Testis (tissue), 3 donors: ENCODE results near the gene PTPRT. TPM values are rescaled to one million over a fixed set of nuclear protein-coding genes. Genes with fewer than 3 reads are reported as not detected.

ENCODE experiments used
- DNase-seq: peaks from one replicate; pipeline ENCODE4 v3.0.0-alpha.2; 2019
- H3K27ac ChIP-seq, 2 donors: fragments of 200-600 bp; sonication (generic); one replicate each; pipeline ENCODE4 v1.5.1; 2019
- H3K27me3 ChIP-seq: fragments of 200-600 bp; sonication (generic); one replicate; pipeline ENCODE4 v1.5.1; 2019
- H3K36me3 ChIP-seq: fragments of 200-600 bp; sonication (generic); one replicate; pipeline ENCODE4 v1.5.1; 2017; ENCODE audit warnings: low read depth; ENCODE audit errors: missing control alignments
- H3K4me1 ChIP-seq: fragments of 200-600 bp; sonication (generic); one replicate; pipeline ENCODE4 v1.5.1; 2019
- H3K4me3 ChIP-seq, 2 donors: fragments of 200-600 bp; sonication (generic); one replicate each; pipeline ENCODE4 v1.5.1; 2017 to 2019
- H3K9me3 ChIP-seq: fragments of 200-600 bp; sonication (generic); one replicate; pipeline ENCODE4 v1.5.1; 2017
- CTCF ChIP-seq, 3 experiments: fragments of 450-650 bp in 2 of 3; fragments of 200-600 bp in 1 of 3; sonication (generic) in 1 of 3; IDR thresholded peaks; one replicate each; pipeline ENCODE4 v1.5.1; 2016 to 2019; ENCODE audit warnings: antibody characterized with exemption in 3 of 3, mild to moderate bottlenecking in 2 of 3, moderate library complexity in 1 of 3
- POLR2A ChIP-seq: fragments of 450-650 bp; IDR thresholded peaks from one replicate; pipeline ENCODE4 v1.6.1; 2017; ENCODE audit warnings: antibody characterized with exemption, mild to moderate bottlenecking, moderate library complexity
- WGBS, 2 donors: methylation state at CpG; one replicate each; pipeline ENCODE4 v1.1.5; 2018; 5-methylcytosine and 5-hydroxymethylcytosine counted together
- intact Hi-C: fragments of 100-400 bp; cut with DNase I; formaldehyde crosslinking; loops from one replicate; pipeline ENCODE4 v1.15.1; 2023; ENCODE audit warnings: low total_unique reads
- polyA plus RNA-seq: library from polyadenylated mRNA; stranded (reverse); fragments of 350-450 nt; fragmentation: Illumina TruSeq; extraction: RNeasy Lipid Tissue Mini Kit (QIAGEN cat#74804); gene quantifications from one replicate; pipeline ENCODE4 v1.2.3, GENCODE V29; 2014; ENCODE audit warnings: low read depth, low replicate concordance; ENCODE audit not compliant: insufficient read depth
- total RNA-seq, 2 donors: library from RNA; depleted of rRNA; stranded (reverse); fragments of >200 nt; gene quantifications; one replicate each; pipeline ENCODE4 v1.2.3, GENCODE V29; 2016

The PTPRT gene
- total and polyA plus RNA-seq, 3 donors from 2014 or later, result 2.3 to 2.5 (median 2.3) TPM

- no peaks in the 10 kb centered on the region for H3K36me3 ChIP-seq
- no peak overlapping the region for H3K4me3 ChIP-seq
- no peaks in the 10 kb centered on the region for H3K9me3 ChIP-seq
- intact Hi-C loops, result no loop called here
- 81 to 84% methylated on average over 6 to 9 of the region's 9 CpGs for WGBS, 2 donors
- no peaks in the 10 kb centered on the region for H3K27me3 ChIP-seq
- TF ChIP-seq CTCF (IDR thresholded peaks at IDR 0.05), result no peak
- TF ChIP-seq POLR2A, result no peak
- H3K4me1 ChIP-seq, result peaks cover 2% of the 10 kb centered on the region
- no peak overlapping the region for H3K27ac ChIP-seq
- no peak for DNase-seq
Measured at GRCh38 chr20:43194137-43194536, 4.4 kb upstream of the PTPRT start.

GRCh38 chr20:43193443-43193842 lies 3.7 kb upstream of the PTPRT start:
- H3K4me1 ChIP-seq, result peaks cover 9% of the 10 kb centered on the region
- no peak for DNase-seq
- H3K9me3 ChIP-seq, result no peaks in the 10 kb centered on the region
- H3K27me3 ChIP-seq, result no peaks in the 10 kb centered on the region
- intact Hi-C loops, result no loop called here
- no peak overlapping the region for H3K27ac ChIP-seq
- H3K4me3 ChIP-seq, result no peak overlapping the region
- TF ChIP-seq POLR2A, result no peak
- 89 to 92% methylated on average over 3 of the region's 3 CpGs for WGBS, 2 donors
- no peaks in the 10 kb centered on the region for H3K36me3 ChIP-seq

GRCh38 chr20:43191946-43192863 lies 2.5 kb upstream of the PTPRT start:
- 44 to 48% methylated on average over 12 of the region's 12 CpGs for WGBS, 2 donors
- peak; percentile 52 for DNase-seq

GRCh38 chr20:43191143-43191542 lies 1.4 kb upstream of the PTPRT start:
- Histone ChIP-seq H3K27me3 (no peaks in the 10 kb centered on the region), H3K4me3 (no peak overlapping the region), H3K36me3 (no peaks in the 10 kb centered on the region), H3K4me1 (peaks cover 15% of the 10 kb centered on the region), H3K9me3 (no peaks in the 10 kb centered on the region), H3K27ac (no peak overlapping the region)
- TF ChIP-seq CTCF (IDR thresholded peaks at IDR 0.05), result no peak
- TF ChIP-seq POLR2A, result no peak
- intact Hi-C loops, result no loop called here
- WGBS, 2 donors, result 62 to 70% methylated on average over 5 of the region's 5 CpGs
- no peak for DNase-seq

More at GRCh38 chr20:43191946-43192863, 2.5 kb upstream of the PTPRT start:
- intact Hi-C loops, result no loop called here
- Histone ChIP-seq H3K9me3 (no peaks in the 10 kb centered on the region), H3K4me1 (peaks cover 15% of the 10 kb centered on the region), H3K36me3 (no peaks in the 10 kb centered on the region), H3K4me3 (no peak overlapping the region), H3K27ac (no peak overlapping the region), H3K27me3 (no peaks in the 10 kb centered on the region)
- TF ChIP-seq POLR2A, result no peak
- peak in 2 of 3 experiments; percentile 29 to 40 for TF ChIP-seq CTCF (IDR thresholded peaks at IDR 0.05)

GRCh38 chr20:43190332-43190953 lies 737 bp upstream of the PTPRT start:
- no peak for DNase-seq
- peaks cover 15% of the 10 kb centered on the region for H3K4me1 ChIP-seq
- no peaks in the 10 kb centered on the region for H3K36me3 ChIP-seq
- intact Hi-C loops, result no loop called here
- H3K27me3 ChIP-seq, result no peaks in the 10 kb centered on the region
- 5% methylated on average over 24 of the region's 24 CpGs for WGBS, 2 donors
- peak overlapping the region in 1 of 2 donors; percentile 6 for H3K4me3 ChIP-seq
- no peaks in the 10 kb centered on the region for H3K9me3 ChIP-seq
- no peak overlapping the region for H3K27ac ChIP-seq
- no peak for TF ChIP-seq POLR2A
- TF ChIP-seq CTCF (IDR thresholded peaks at IDR 0.05), result no peak
